HCT116 (cell line): Measurements from ENCODE around the gene MRTFB. TPM values are rescaled to one million over a fixed set of nuclear protein-coding genes. Genes with fewer than 3 reads are reported as not detected.

Source experiments
- ATAC-seq: fragments of 200-7000 bp; cut with Tn5 transposase; 2 replicates; pipeline ENCODE4 v1.9.1; 2020; ENCODE audit warnings: mild to moderate bottlenecking, moderate library complexity
- BruUV-seq: library from RNA; stranded (reverse); fragments of 400-500 nt; replicated peaks from 2 replicates; lab custom pipeline; 2021; lab: Mats Ljungman, UMichigan
- CTCF ChIA-PET: fragments of 300-600 bp; sonication (Branson Sonifier 250); formaldehyde crosslinking; loops from one replicate; lab custom pipeline; 2021; ENCODE audit warnings: antibody characterized with exemption; lab: Charles Lee
- POLR2A ChIA-PET: fragments of 300-600, 350-600 bp; sonication (Branson Sonifier 250); formaldehyde crosslinking; loops from one replicate; lab custom pipeline; 2021; ENCODE audit warnings: antibody characterized with exemption; lab: Charles Lee
- RAD21 ChIA-PET, 2 experiments: fragments of 300-600 bp; sonication (Branson Sonifier 250); formaldehyde crosslinking; loops; one replicate each; lab custom pipeline; 2023; ENCODE audit warnings: low total read pairs in 2 of 2; ENCODE audit not compliant: uncharacterized antibody in 2 of 2, unreplicated experiment in 2 of 2, low non-redundant PET in 1 of 2; lab: Charles Lee
- DNase-seq: peaks from one replicate; pipeline ENCODE4 v3.0.0-alpha.2; 2010; ENCODE audit warnings: low read depth, low spot score
- H2AFZ ChIP-seq: fragments of 200-600 bp; shearing (Covaris generic), sonication (generic); 2 replicates; pipeline ENCODE4 v1.6.1; 2017; ENCODE audit warnings: low read depth, mixed run types, mixed read lengths, antibody characterized with exemption, low read length; ENCODE audit not compliant: poor library complexity, severe bottlenecking
- H3K27ac ChIP-seq: 2 replicates; pipeline ENCODE4 v1.5.1; 2012; ENCODE audit warnings: low read depth, low read length
- H3K27me3 ChIP-seq: fragments of 200-600 bp; sonication (generic); 2 replicates; pipeline ENCODE4 v1.6.1; 2016; ENCODE audit warnings: mixed run types, low read length, mixed read lengths; ENCODE audit not compliant: insufficient read depth
- H3K36me3 ChIP-seq, 2 experiments: fragments of 200-500 bp in 1 of 2; fragments of 200-600 bp in 1 of 2; sonication (Bioruptor generic) in 1 of 2; sonication (generic) in 1 of 2; 2 replicates each; pipeline versions ENCODE4 v1.5.1 to v1.6.1; 2014 to 2016; ENCODE audit warnings: low read length in 2 of 2, inconsistent platforms in 1 of 2, mixed read lengths in 1 of 2, mixed run types in 1 of 2; ENCODE audit not compliant: insufficient read depth in 2 of 2, control insufficient read depth in 1 of 2
- H3K4me1 ChIP-seq, 2 experiments: fragments of 200-600 bp in 1 of 2; sonication (generic) in 1 of 2; 2 replicates each; pipeline versions ENCODE4 v1.5.1 to v1.6.1; 2012 to 2017; ENCODE audit warnings: low read length in 2 of 2, inconsistent platforms in 1 of 2, mild to moderate bottlenecking in 1 of 2, mixed read lengths in 1 of 2, mixed run types in 1 of 2, moderate library complexity in 1 of 2; ENCODE audit not compliant: insufficient read depth in 2 of 2, control insufficient read depth in 1 of 2
- H3K4me2 ChIP-seq: fragments of 200-600 bp; sonication (generic); 2 replicates; pipeline ENCODE4 v1.6.1; 2017; ENCODE audit warnings: mixed run types, low read length, mixed read lengths
- H3K4me3 ChIP-seq, 2 experiments: fragments of 200-600 bp in 1 of 2; sonication (generic) in 1 of 2; replicated peaks in 1 of 2; 2 replicates each; pipeline ENCODE4 v1.5.1; 2011 to 2016; ENCODE audit warnings: low read length in 2 of 2, control low read depth in 1 of 2, low read depth in 1 of 2, mild to moderate bottlenecking in 1 of 2, mixed read lengths in 1 of 2, mixed run types in 1 of 2
- H3K79me2 ChIP-seq: fragments of 200-600 bp; sonication (generic); 2 replicates; pipeline ENCODE4 v1.6.1; 2017; ENCODE audit warnings: mild to moderate bottlenecking, mixed run types, low read length, moderate library complexity, mixed read lengths; ENCODE audit not compliant: insufficient read depth
- H3K9ac ChIP-seq: fragments of 200-600 bp; sonication (generic); 2 replicates; pipeline ENCODE4 v1.6.1; 2016; ENCODE audit warnings: low read length, mixed read lengths
- H3K9me2 ChIP-seq: fragments of 200-600 bp; sonication (generic), shearing (Covaris generic); 2 replicates; pipeline ENCODE4 v1.6.1; 2017; ENCODE audit warnings: mixed run types, mild to moderate bottlenecking, moderate library complexity; ENCODE audit not compliant: insufficient read depth
- H3K9me3 ChIP-seq, 2 experiments: fragments of 200-500 bp in 1 of 2; fragments of 200-600 bp in 1 of 2; sonication (Bioruptor generic) in 1 of 2; sonication (generic) in 1 of 2; 2 replicates each; pipeline ENCODE4 v1.6.1; 2014 to 2017; ENCODE audit warnings: low read length in 2 of 2, mixed read lengths in 2 of 2, inconsistent platforms in 1 of 2, low read depth in 1 of 2, mild to moderate bottlenecking in 1 of 2, mixed run types in 1 of 2, moderate library complexity in 1 of 2; ENCODE audit not compliant: control insufficient read depth in 1 of 2, insufficient read depth in 1 of 2
- H4K20me1 ChIP-seq: fragments of 200-600 bp; sonication (generic), shearing (Covaris generic); 2 replicates; pipeline ENCODE4 v1.6.1; 2017; ENCODE audit warnings: mixed run types, mild to moderate bottlenecking, moderate library complexity; ENCODE audit not compliant: insufficient read depth
- EZH2 ChIP-seq: fragments of 200-600 bp; sonication (generic); IDR thresholded peaks from 2 replicates; pipeline ENCODE4 v1.6.1; 2017; ENCODE audit warnings: antibody characterized with exemption, mixed run types
- EZH2phosphoT487 ChIP-seq: fragments of 200-600 bp; IDR thresholded peaks from 2 replicates; pipeline ENCODE4 v1.6.1; 2018; ENCODE audit warnings: antibody characterized with exemption, borderline replicate concordance
- FOSL1 ChIP-seq: IDR thresholded peaks from 2 replicates; pipeline ENCODE4 v1.6.1; 2012; ENCODE audit warnings: low read depth
- JUND ChIP-seq: IDR thresholded peaks from 2 replicates; pipeline ENCODE4 v1.6.1; 2012
- POLR2A ChIP-seq: IDR thresholded peaks from 2 replicates; pipeline ENCODE4 v1.7.0; 2011; ENCODE audit warnings: borderline replicate concordance; ENCODE audit not compliant: insufficient read depth, insufficient read length; ENCODE audit errors: extremely low read depth
- POLR2AphosphoS5 ChIP-seq: IDR thresholded peaks from 2 replicates; pipeline ENCODE4 v1.6.1; 2011; ENCODE audit warnings: mild to moderate bottlenecking, low read depth, low read length, moderate library complexity
- RAD21 ChIP-seq: IDR thresholded peaks from 2 replicates; pipeline ENCODE4 v1.6.1; 2012; ENCODE audit warnings: low read depth, mild to moderate bottlenecking
- SIN3A ChIP-seq: IDR thresholded peaks from 2 replicates; pipeline ENCODE4 v1.6.1; 2012; ENCODE audit warnings: low read depth
- SP1 ChIP-seq: IDR thresholded peaks from 2 replicates; pipeline ENCODE4 v1.6.1; 2012; ENCODE audit warnings: low read depth
- ZNF274 ChIP-seq: fragments of 200-500 bp; sonication (Bioruptor generic); IDR thresholded peaks from 2 replicates; pipeline ENCODE4 v1.6.1; 2014; ENCODE audit warnings: mild to moderate bottlenecking, low read depth, low read length, inconsistent platforms
- intact Hi-C: fragments of 100-400 bp; cut with micrococcal nuclease; formaldehyde crosslinking; loops from 2 replicates; pipeline ENCODE4 v1.10.0; 2022
- total RNA-seq: library from RNA; stranded (reverse); gene quantifications from one replicate; pipeline ENCODE4 v1.2.1, GENCODE V29; 2021; ENCODE audit not compliant: unreplicated experiment
- TF ChIP-seq, protein P1 (sequence below): IDR thresholded peaks from 2 replicates; pipeline ENCODE4 v1.6.1; 2012
- TF ChIP-seq, protein P2 (sequence below), 3 experiments: fragments of 200-600 bp in 1 of 3; sonication (generic) in 1 of 3; IDR thresholded peaks in 2 of 3; conservative IDR thresholded peaks in 1 of 3; 2 replicates each; pipeline ENCODE4 v1.5.1; 2012 to 2017; ENCODE audit warnings: low read depth in 2 of 3, low read length in 2 of 3, antibody characterized with exemption in 1 of 3, borderline replicate concordance in 1 of 3, control low read depth in 1 of 3, mild to moderate bottlenecking in 1 of 3, mixed read lengths in 1 of 3, mixed run types in 1 of 3, moderate library complexity in 1 of 3; ENCODE audit not compliant: insufficient read depth in 1 of 3
- TF ChIP-seq, protein P3 (sequence below): IDR thresholded peaks from 2 replicates; pipeline ENCODE4 v1.6.1; 2011; ENCODE audit warnings: mild to moderate bottlenecking, low read length, moderate library complexity; ENCODE audit not compliant: insufficient replicate concordance; ENCODE audit errors: extremely low read depth
- TF ChIP-seq, protein P4 (sequence below): IDR thresholded peaks from 2 replicates; pipeline ENCODE4 v1.6.1; 2012
- TF ChIP-seq, protein P5 (sequence below): IDR thresholded peaks from 2 replicates; pipeline ENCODE4 v1.6.1; 2012; ENCODE audit warnings: low read depth

The MRTFB gene
- total RNA-seq, 1 experiment from 2014 or later = 39.0 TPM

DNA sequence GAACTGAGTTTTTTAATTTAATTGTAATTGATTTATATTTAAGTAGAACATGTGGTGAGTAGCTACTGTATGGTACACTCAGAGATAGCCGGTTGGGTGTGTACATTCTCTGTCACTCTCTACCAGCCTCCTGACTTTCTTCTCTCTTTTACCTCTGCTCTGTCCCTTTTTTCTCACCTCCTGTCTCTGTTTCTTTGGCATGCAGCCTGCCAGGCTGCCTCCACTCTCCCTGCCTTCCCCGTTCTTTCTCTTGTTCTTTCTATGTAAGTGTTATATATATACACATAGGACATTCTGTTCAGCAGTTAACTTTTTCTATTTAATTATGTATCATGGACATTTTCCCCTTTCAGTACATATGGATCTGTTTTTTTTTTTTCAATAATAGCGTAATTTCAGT is 50.8 kb downstream of the MRTFB start:
- intact Hi-C loops = no loop called here

More for the DNA sequence above, 50.8 kb downstream of the MRTFB start:
- BruUV-seq = no TSS peak
- ATAC-seq (no peak), DNase-seq (no peak)
- H3K79me2 ChIP-seq = peaks cover 59% of the 10 kb centered on the region
- H3K27me3 ChIP-seq = no peaks in the 10 kb centered on the region
- ChIA-PET RAD21 (no interaction called here), POLR2A (no interaction called here), CTCF (no interaction called here)
- no peaks in the 10 kb centered on the region for H3K4me1 ChIP-seq
- H3K4me2 ChIP-seq = no peak overlapping the region
- H2AFZ ChIP-seq = no peak overlapping the region
- no peaks in the 10 kb centered on the region for H3K36me3 ChIP-seq
- H3K27ac ChIP-seq = no peak overlapping the region
- H3K9me2 ChIP-seq = no peaks in the 10 kb centered on the region
- no peak for TF ChIP-seq EZH2
- TF ChIP-seq, protein P1, sequence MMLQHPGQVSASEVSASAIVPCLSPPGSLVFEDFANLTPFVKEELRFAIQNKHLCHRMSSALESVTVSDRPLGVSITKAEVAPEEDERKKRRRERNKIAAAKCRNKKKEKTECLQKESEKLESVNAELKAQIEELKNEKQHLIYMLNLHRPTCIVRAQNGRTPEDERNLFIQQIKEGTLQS = no peak
- TF ChIP-seq, protein P2, sequence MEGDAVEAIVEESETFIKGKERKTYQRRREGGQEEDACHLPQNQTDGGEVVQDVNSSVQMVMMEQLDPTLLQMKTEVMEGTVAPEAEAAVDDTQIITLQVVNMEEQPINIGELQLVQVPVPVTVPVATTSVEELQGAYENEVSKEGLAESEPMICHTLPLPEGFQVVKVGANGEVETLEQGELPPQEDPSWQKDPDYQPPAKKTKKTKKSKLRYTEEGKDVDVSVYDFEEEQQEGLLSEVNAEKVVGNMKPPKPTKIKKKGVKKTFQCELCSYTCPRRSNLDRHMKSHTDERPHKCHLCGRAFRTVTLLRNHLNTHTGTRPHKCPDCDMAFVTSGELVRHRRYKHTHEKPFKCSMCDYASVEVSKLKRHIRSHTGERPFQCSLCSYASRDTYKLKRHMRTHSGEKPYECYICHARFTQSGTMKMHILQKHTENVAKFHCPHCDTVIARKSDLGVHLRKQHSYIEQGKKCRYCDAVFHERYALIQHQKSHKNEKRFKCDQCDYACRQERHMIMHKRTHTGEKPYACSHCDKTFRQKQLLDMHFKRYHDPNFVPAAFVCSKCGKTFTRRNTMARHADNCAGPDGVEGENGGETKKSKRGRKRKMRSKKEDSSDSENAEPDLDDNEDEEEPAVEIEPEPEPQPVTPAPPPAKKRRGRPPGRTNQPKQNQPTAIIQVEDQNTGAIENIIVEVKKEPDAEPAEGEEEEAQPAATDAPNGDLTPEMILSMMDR (IDR thresholded peaks at IDR 0.05 in 2 of 3, conservative IDR thresholded peaks at IDR 0.05 in 1 of 3; ENCODE audit: borderline replicate concordance in 1 of 3, insufficient read depth in 1 of 3, low read depth in 2 of 3, low read length in 2 of 3) = no peak
- no peak for TF ChIP-seq RAD21
- TF ChIP-seq POLR2A = no peak
- TF ChIP-seq EZH2phosphoT487 = no peak
- TF ChIP-seq, protein P3, sequence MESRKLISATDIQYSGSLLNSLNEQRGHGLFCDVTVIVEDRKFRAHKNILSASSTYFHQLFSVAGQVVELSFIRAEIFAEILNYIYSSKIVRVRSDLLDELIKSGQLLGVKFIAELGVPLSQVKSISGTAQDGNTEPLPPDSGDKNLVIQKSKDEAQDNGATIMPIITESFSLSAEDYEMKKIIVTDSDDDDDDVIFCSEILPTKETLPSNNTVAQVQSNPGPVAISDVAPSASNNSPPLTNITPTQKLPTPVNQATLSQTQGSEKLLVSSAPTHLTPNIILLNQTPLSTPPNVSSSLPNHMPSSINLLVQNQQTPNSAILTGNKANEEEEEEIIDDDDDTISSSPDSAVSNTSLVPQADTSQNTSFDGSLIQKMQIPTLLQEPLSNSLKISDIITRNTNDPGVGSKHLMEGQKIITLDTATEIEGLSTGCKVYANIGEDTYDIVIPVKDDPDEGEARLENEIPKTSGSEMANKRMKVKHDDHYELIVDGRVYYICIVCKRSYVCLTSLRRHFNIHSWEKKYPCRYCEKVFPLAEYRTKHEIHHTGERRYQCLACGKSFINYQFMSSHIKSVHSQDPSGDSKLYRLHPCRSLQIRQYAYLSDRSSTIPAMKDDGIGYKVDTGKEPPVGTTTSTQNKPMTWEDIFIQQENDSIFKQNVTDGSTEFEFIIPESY = no peak
- no peak for TF ChIP-seq JUND
- TF ChIP-seq, protein P4, sequence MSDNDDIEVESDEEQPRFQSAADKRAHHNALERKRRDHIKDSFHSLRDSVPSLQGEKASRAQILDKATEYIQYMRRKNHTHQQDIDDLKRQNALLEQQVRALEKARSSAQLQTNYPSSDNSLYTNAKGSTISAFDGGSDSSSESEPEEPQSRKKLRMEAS = no peak
- TF ChIP-seq, protein P5, sequence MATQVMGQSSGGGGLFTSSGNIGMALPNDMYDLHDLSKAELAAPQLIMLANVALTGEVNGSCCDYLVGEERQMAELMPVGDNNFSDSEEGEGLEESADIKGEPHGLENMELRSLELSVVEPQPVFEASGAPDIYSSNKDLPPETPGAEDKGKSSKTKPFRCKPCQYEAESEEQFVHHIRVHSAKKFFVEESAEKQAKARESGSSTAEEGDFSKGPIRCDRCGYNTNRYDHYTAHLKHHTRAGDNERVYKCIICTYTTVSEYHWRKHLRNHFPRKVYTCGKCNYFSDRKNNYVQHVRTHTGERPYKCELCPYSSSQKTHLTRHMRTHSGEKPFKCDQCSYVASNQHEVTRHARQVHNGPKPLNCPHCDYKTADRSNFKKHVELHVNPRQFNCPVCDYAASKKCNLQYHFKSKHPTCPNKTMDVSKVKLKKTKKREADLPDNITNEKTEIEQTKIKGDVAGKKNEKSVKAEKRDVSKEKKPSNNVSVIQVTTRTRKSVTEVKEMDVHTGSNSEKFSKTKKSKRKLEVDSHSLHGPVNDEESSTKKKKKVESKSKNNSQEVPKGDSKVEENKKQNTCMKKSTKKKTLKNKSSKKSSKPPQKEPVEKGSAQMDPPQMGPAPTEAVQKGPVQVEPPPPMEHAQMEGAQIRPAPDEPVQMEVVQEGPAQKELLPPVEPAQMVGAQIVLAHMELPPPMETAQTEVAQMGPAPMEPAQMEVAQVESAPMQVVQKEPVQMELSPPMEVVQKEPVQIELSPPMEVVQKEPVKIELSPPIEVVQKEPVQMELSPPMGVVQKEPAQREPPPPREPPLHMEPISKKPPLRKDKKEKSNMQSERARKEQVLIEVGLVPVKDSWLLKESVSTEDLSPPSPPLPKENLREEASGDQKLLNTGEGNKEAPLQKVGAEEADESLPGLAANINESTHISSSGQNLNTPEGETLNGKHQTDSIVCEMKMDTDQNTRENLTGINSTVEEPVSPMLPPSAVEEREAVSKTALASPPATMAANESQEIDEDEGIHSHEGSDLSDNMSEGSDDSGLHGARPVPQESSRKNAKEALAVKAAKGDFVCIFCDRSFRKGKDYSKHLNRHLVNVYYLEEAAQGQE = no peak
- TF ChIP-seq ZNF274 = no peak
- TF ChIP-seq POLR2AphosphoS5 = no peak
- TF ChIP-seq FOSL1 = no peak
- TF ChIP-seq SIN3A = no peak
- no peak for TF ChIP-seq SP1
- H3K9ac ChIP-seq = no peak overlapping the region
- 0 out of 2 replicates have a peak, but pooled peaks cover 3% of the 10 kb centered on the region for H4K20me1 ChIP-seq
- H3K4me3 ChIP-seq = no peak overlapping the region
- no peaks in the 10 kb centered on the region for H3K9me3 ChIP-seq
